HEK293T (cell line): ENCODE data around the gene OPTC.

Experiments
- BHLHE40 ChIP-seq: fragments of 450-650 bp; IDR thresholded peaks from 2 replicates; pipeline ENCODE4 v1.6.1; 2016; ENCODE audit warnings: mild to moderate bottlenecking, moderate library complexity, borderline replicate concordance
- FOXA1 ChIP-seq: fragments of 450-650 bp; IDR thresholded peaks from 2 replicates; pipeline ENCODE4 v1.6.1; 2016; ENCODE audit warnings: mild to moderate bottlenecking
- LEF1 ChIP-seq: fragments of 450-650 bp; IDR thresholded peaks from 2 replicates; pipeline ENCODE4 v1.6.1; 2017; ENCODE audit warnings: mild to moderate bottlenecking, borderline replicate concordance
- NFRKB ChIP-seq: fragments of 450-650 bp; IDR thresholded peaks from 2 replicates; pipeline ENCODE4 v1.6.1; 2016; ENCODE audit warnings: mild to moderate bottlenecking, moderate library complexity
- SP1 ChIP-seq: fragments of 450-650 bp; IDR thresholded peaks from 2 replicates; pipeline ENCODE4 v1.6.1; 2017

DNA sequence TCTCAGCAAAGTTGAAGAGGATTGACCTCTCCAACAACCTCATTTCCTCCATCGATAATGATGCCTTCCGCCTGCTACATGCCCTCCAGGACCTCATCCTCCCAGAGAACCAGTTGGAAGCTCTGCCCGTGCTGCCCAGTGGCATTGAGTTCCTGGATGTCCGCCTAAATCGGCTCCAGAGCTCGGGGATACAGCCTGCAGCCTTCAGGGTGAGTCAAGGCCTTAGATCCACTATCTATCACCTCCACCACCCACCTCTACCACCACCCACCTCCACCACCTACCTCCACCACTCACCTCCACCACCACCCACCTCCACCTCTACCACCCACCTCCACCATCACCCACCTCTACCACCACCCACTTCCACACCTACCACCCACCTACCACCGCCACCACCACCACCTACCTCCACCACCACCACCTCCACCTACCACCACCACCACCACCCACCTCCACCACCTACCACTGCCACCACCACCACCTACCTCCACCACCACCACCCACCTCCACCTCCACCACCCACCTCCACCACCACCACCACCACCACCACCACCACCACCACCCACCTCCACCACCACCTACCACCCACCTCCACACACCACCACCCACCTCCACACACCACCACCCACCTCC lies 5.8 kb downstream of the OPTC start:
- TF ChIP-seq SP1 = no peak
- TF ChIP-seq NFRKB = no peak
- TF ChIP-seq FOXA1 = no peak
- TF ChIP-seq BHLHE40 = no peak
- no peak for TF ChIP-seq LEF1
